ENCODE data around the gene TMEM108. TPM values are rescaled to one million over a fixed set of nuclear protein-coding genes. Genes with fewer than 3 reads are reported as not detected.
"Not testable (repeated sequence)": the region's sequence is repeated elsewhere in the genome, so short reads cannot be mapped to it uniquely, and the experiment has no call there.

Gene TMEM108
- total and polyA plus RNA-seq, 11 donors, result 0.14 to 2.8 (median 0.57) TPM

DNA sequence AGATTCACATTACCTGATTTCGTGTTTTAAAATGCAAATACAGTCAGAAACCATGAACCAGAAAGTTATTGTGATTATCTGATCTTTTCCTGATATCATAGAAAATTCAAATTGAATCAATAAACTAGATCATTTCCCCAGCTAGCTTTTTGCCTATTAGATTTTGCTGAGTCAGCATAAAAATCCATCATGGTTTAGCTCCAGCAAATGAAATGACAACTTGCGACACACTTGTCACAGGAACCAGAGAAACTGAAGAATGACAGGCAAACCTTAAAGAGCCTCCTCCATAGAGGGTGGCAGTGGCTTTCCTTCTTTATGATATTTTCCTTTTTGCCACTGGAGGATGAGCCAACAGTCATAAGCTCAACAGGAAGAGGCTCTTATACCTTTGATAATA is 30.6 kb upstream of the TMEM108 start:
- Histone ChIP-seq H3K36me3 (no peaks in the 10 kb centered on the region), H3K27me3 (no peaks in the 10 kb centered on the region), H3K4me3 (no peak overlapping the region), H3K9me3 (peaks cover 0 to 21% (median 0%) of the 10 kb centered on the region in 12 donors), H3K4me1 (no peaks in the 10 kb centered on the region), H3K27ac (no peak overlapping the region)
- intact Hi-C loops (cut with DNase I), result no loop called here
- TF ChIP-seq CTCF (IDR thresholded peaks at IDR 0.05), result no peak
- no peak for TF ChIP-seq POLR2A (IDR thresholded peaks at IDR 0.05)
- WGBS, 4 donors, result 79 to 81% (median 79%) methylated on average over 2 of the region's 2 CpGs
- ATAC-seq (no peak), DNase-seq (no peak)

GRCh38 chr3:133014325-133014724 is 23.9 kb upstream of the TMEM108 start:
- Histone ChIP-seq H3K4me3 (no peak overlapping the region), H3K27me3 (no peaks in the 10 kb centered on the region), H3K27ac (no peak overlapping the region), H3K36me3 (no peaks in the 10 kb centered on the region), H3K4me1 (no peaks in the 10 kb centered on the region), H3K9me3 (peaks cover 0 to 19% (median 0%) of the 10 kb centered on the region in 12 donors)
- ATAC-seq, result no peak
- no peak for DNase-seq
- intact Hi-C loops (cut with DNase I), result no loop called here
- TF ChIP-seq CTCF (IDR thresholded peaks at IDR 0.05) (no peak), POLR2A (IDR thresholded peaks at IDR 0.05) (no peak)
- 86 to 97% (median 94%) methylated on average over 3 of the region's 3 CpGs for WGBS, 4 donors

- intact Hi-C loops (cut with DNase I); H3K9me3 ChIP-seq; H3K4me3 ChIP-seq; H3K27me3 ChIP-seq; H3K4me1 ChIP-seq; DNase-seq; H3K36me3 ChIP-seq; ATAC-seq; H3K27ac ChIP-seq: not testable (repeated sequence)
- 77 to 80% (median 78%) methylated on average over 5 of the region's 5 CpGs for WGBS, 4 donors
Measured at GRCh38 chr3:133015573-133015972, 22.6 kb upstream of the TMEM108 start.

DNA sequence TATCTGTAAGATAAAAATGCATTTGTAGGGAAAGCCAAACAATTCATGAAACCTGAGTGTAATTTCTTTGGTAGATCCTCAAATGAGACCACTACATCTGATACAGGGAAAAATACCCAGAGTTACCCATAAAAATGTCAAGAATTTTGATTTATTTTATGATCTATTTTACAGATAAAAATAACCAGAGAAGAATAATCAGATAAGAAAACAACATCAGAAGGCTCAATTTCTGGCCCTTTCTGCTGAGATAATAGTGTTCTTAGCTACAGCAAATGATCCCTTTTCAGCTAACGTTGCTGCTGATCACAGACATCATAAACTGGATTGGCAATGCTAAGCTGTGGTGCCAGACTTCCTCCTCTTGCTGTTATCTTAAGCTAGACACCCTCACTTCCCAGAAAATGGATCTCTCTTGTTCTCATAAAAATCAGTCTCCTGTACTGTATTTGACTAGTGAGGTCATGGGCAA is 21.3 kb upstream of the TMEM108 start:
- H3K4me1 ChIP-seq, result no peaks in the 10 kb centered on the region
- H3K4me3 ChIP-seq, result no peak overlapping the region
- intact Hi-C loops (cut with DNase I), result no loop called here
- no peaks in the 10 kb centered on the region for H3K36me3 ChIP-seq
- no peaks in the 10 kb centered on the region for H3K9me3 ChIP-seq
- TF ChIP-seq CTCF (IDR thresholded peaks at IDR 0.05), result no peak
- no peak for TF ChIP-seq POLR2A (IDR thresholded peaks at IDR 0.05)
- peaks cover 0 to 4% (median 0%) of the 10 kb centered on the region in 9 donors for H3K27me3 ChIP-seq
- 29 to 36% (median 32%) methylated on average over 1 of the region's 1 CpG for WGBS, 4 donors
- ATAC-seq (no peak), DNase-seq (no peak)
- no peak overlapping the region for H3K27ac ChIP-seq

DNA sequence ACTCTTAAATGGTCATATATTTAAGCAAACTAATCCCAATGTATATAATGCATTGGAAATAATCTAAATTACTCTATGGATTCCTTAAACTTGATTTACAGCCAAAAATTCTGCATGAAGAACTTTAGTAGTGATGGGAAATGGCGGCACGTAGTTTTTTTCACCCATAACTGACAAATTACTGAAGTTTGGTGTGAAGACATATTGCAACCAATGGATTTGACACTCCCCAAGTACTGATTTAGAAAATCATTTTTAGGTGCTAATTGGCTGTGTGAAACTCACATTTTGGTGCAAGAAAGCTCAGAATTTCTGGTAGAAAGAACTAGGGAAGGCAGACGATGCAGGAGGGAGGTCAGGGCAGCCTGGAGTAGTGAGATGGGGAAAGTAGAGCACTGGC is 19.3 kb upstream of the TMEM108 start:
- Histone ChIP-seq H3K4me1 (no peaks in the 10 kb centered on the region), H3K9me3 (no peaks in the 10 kb centered on the region), H3K27me3 (peaks cover 0 to 4% (median 0%) of the 10 kb centered on the region in 9 donors), H3K27ac (no peak overlapping the region), H3K4me3 (no peak overlapping the region), H3K36me3 (no peaks in the 10 kb centered on the region)
- WGBS, 4 donors, result 82 to 94% (median 85%) methylated on average over 3 of the region's 3 CpGs
- TF ChIP-seq CTCF (IDR thresholded peaks at IDR 0.05), result no peak
- TF ChIP-seq POLR2A (IDR thresholded peaks at IDR 0.05), result no peak
- intact Hi-C loops (cut with DNase I), result no loop called here
- no peak for DNase-seq
- ATAC-seq, result no peak

All from heart left ventricle (tissue), 16 donors.